ENCODE data around the gene SMAD9.

Gene SMAD9

GRCh38 chr13:36848199-36848982 lies 71.6 kb downstream of the SMAD9 start:
- no peak for TF ChIP-seq JUND (IDR thresholded peaks at IDR 0.05; ENCODE audit: low read depth)
- no peak for DNase-seq (ENCODE audit: low read depth in 1 of 2, low spot score in 1 of 2)
- in situ Hi-C loops (cut with HindIII; ENCODE audit: low pct_unique_long_range_greater_than_20kb, low sequenced_read_pairs), result no loop called here

- in situ Hi-C loops (cut with HindIII; ENCODE audit: low pct_unique_long_range_greater_than_20kb, low sequenced_read_pairs), result no loop called here
- TF ChIP-seq JUND (IDR thresholded peaks at IDR 0.05; ENCODE audit: low read depth), result no peak
These were observed 72.4 kb downstream of the SMAD9 start for GRCh38 chr13:36847606-36848005.

GRCh38 chr13:36841391-36841790 lies 78.6 kb downstream of the SMAD9 start:
- TF ChIP-seq JUND (IDR thresholded peaks at IDR 0.05; ENCODE audit: low read depth), result no peak
- in situ Hi-C loops (cut with HindIII; ENCODE audit: low pct_unique_long_range_greater_than_20kb, low sequenced_read_pairs), result no loop called here
- DNase-seq (ENCODE audit: low read depth in 1 of 2, low spot score in 1 of 2), result peak in 1 of 2 experiments; percentile 29

More at GRCh38 chr13:36847606-36848005, 72.4 kb downstream of the SMAD9 start:
- DNase-seq (ENCODE audit: low read depth in 1 of 2, low spot score in 1 of 2), result peak in 1 of 2 experiments; percentile 18

GRCh38 chr13:36840718-36841250 lies 79.3 kb downstream of the SMAD9 start:
- no peak for DNase-seq (ENCODE audit: low read depth in 1 of 2, low spot score in 1 of 2)
- in situ Hi-C loops (cut with HindIII; ENCODE audit: low pct_unique_long_range_greater_than_20kb, low sequenced_read_pairs), result no loop called here
- no peak for TF ChIP-seq JUND (IDR thresholded peaks at IDR 0.05; ENCODE audit: low read depth)

GRCh38 chr13:36839981-36840380 lies 80.1 kb downstream of the SMAD9 start:
- in situ Hi-C loops (cut with HindIII; ENCODE audit: low pct_unique_long_range_greater_than_20kb, low sequenced_read_pairs), result no loop called here
- no peak for TF ChIP-seq JUND (IDR thresholded peaks at IDR 0.05; ENCODE audit: low read depth)
- no peak for DNase-seq (ENCODE audit: low read depth in 1 of 2, low spot score in 1 of 2)

GRCh38 chr13:36839281-36839680 lies 80.8 kb downstream of the SMAD9 start:
- TF ChIP-seq JUND (IDR thresholded peaks at IDR 0.05; ENCODE audit: low read depth), result no peak
- in situ Hi-C loops (cut with HindIII; ENCODE audit: low pct_unique_long_range_greater_than_20kb, low sequenced_read_pairs), result no loop called here
- DNase-seq (ENCODE audit: low read depth in 1 of 2, low spot score in 1 of 2), result no peak

GRCh38 chr13:36837354-36838092 lies 82.5 kb downstream of the SMAD9 start:
- in situ Hi-C loops (cut with HindIII; ENCODE audit: low pct_unique_long_range_greater_than_20kb, low sequenced_read_pairs), result no loop called here
- no peak for DNase-seq (ENCODE audit: low read depth in 1 of 2, low spot score in 1 of 2)
- TF ChIP-seq JUND (IDR thresholded peaks at IDR 0.05; ENCODE audit: low read depth), result no peak

GRCh38 chr13:36834299-36834698 lies 85.7 kb downstream of the SMAD9 start:
- in situ Hi-C loops (cut with HindIII; ENCODE audit: low pct_unique_long_range_greater_than_20kb, low sequenced_read_pairs), result no loop called here
- TF ChIP-seq JUND (IDR thresholded peaks at IDR 0.05; ENCODE audit: low read depth), result no peak
- no peak for DNase-seq (ENCODE audit: low read depth in 1 of 2, low spot score in 1 of 2)

- in situ Hi-C loops (cut with HindIII; ENCODE audit: low pct_unique_long_range_greater_than_20kb, low sequenced_read_pairs), result no loop called here
- DNase-seq (ENCODE audit: low read depth in 1 of 2, low spot score in 1 of 2), result no peak
- no peak for TF ChIP-seq JUND (IDR thresholded peaks at IDR 0.05; ENCODE audit: low read depth)
These were observed 88.7 kb downstream of the SMAD9 start for GRCh38 chr13:36831291-36831690.

- TF ChIP-seq JUND (IDR thresholded peaks at IDR 0.05; ENCODE audit: low read depth), result no peak
- no peak for DNase-seq (ENCODE audit: low read depth in 1 of 2, low spot score in 1 of 2)
- in situ Hi-C loops (cut with HindIII; ENCODE audit: low pct_unique_long_range_greater_than_20kb, low sequenced_read_pairs), result no loop called here
These were observed 90.3 kb downstream of the SMAD9 start for GRCh38 chr13:36829753-36830152.

GRCh38 chr13:36822785-36823184 lies 97.3 kb downstream of the SMAD9 start:
- TF ChIP-seq JUND (IDR thresholded peaks at IDR 0.05; ENCODE audit: low read depth), result no peak
- DNase-seq (ENCODE audit: low read depth in 1 of 2, low spot score in 1 of 2), result no peak
- in situ Hi-C loops (cut with HindIII; ENCODE audit: low pct_unique_long_range_greater_than_20kb, low sequenced_read_pairs), result no loop called here

- no peak for DNase-seq (ENCODE audit: low read depth in 1 of 2, low spot score in 1 of 2)
These were observed 99.8 kb downstream of the SMAD9 start for GRCh38 chr13:36820222-36820621.

GRCh38 chr13:36819739-36820090 lies 100.3 kb downstream of the SMAD9 start:
- no peak for TF ChIP-seq JUND (IDR thresholded peaks at IDR 0.05; ENCODE audit: low read depth)
- no peak for DNase-seq (ENCODE audit: low read depth in 1 of 2, low spot score in 1 of 2)

More at GRCh38 chr13:36820222-36820621, 99.8 kb downstream of the SMAD9 start:
- in situ Hi-C loops (cut with HindIII; ENCODE audit: low pct_unique_long_range_greater_than_20kb, low sequenced_read_pairs), result no loop called here
- TF ChIP-seq JUND (IDR thresholded peaks at IDR 0.05; ENCODE audit: low read depth), result no peak

More at GRCh38 chr13:36819739-36820090, 100.3 kb downstream of the SMAD9 start:
- in situ Hi-C loops (cut with HindIII; ENCODE audit: low pct_unique_long_range_greater_than_20kb, low sequenced_read_pairs), result no loop called here

Measured in T47D (cell line).